NCI-H1930 (cell line): Measurements from ENCODE around the gene RPS3.

Experiments
- DNase-seq, 2 experiments: peaks; one replicate each; lab custom pipeline; 2025; lab: John Stamatoyannopoulos, UW

RPS3 gene

DNA sequence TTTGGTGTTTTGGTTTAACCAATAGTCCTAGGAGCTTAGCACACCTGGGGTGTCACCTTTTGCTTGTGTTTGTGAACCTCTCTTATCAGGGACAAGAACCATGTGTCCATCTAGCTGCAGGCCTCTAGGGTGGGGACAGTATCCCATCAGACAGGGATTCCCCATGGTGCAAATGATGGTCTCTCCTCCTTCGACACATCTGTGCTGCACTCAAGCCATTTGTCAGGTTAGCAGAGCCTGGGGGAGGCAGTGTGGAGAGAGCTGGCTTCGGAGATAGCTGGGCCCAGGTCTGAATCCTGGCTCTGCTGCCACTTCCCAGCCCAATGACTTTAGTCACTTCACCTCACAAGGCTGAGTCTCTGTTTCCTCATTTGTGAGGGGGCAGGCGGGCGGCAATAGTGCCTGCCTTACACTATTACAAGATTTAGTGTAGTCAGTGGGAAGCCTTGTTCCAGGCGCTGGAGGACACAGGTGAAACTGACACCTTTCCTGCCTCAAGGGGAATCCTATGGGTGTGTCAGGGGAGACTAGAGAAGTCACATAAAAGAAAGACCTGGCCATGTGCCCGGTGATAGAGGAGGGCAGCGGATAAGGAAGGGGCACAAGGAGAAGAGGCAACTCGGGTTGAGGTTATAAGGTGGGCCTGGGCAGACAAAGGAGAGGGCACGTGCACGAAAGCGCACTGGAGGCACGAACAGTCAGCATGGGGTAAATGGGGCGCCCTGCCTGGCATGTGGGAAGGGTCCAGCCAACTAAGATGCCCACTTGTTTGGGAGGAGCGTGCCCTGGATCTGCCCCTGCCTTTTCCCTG is 21.1 kb downstream of the RPS3 start:
- no peak for DNase-seq

DNA sequence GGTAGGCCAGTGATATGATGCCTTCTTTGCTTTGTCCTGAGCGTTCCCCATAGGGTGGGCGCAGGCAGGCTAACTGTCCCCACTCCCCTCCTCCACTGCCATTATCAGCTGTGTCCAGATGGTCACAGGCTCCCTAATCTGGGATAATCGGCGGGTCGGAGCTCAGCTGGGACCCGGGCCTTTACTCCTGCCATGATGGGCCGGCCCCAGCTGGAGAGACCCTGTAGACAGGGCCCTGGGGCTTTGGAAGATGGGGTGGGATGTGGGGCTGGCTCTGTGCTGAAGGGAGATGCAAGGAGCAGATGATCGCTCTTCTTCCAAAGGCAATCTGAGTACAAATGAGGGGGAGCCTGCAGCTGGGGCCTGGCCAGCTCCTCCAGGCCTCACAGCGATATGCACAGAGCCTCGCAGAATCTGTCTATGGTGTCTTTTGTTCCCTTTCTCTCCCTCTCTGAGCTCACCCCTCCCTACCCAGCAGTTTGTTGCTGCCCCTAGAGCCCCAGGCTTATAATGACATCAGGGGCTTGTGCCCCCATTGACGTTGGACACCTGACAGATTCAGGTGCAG is 21.8 kb downstream of the RPS3 start:
- DNase-seq: no peak

DNA sequence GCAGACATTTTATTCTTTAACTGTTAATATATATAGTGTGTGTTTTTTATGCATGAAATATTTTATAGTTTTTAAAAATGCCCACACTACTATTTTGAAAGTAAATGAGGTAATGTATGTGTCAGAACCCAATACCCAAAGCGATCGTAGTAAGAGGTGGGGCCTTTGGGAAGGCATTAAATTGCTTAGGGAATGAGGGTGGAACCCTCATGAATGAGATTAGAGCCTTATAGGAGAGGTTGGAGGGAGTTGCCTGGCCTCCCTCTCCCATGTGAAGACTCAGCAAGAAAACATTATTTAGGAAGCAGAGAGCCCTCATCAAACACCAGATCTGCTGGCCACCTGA is 22.6 kb downstream of the RPS3 start:
- no peak for DNase-seq

DNA sequence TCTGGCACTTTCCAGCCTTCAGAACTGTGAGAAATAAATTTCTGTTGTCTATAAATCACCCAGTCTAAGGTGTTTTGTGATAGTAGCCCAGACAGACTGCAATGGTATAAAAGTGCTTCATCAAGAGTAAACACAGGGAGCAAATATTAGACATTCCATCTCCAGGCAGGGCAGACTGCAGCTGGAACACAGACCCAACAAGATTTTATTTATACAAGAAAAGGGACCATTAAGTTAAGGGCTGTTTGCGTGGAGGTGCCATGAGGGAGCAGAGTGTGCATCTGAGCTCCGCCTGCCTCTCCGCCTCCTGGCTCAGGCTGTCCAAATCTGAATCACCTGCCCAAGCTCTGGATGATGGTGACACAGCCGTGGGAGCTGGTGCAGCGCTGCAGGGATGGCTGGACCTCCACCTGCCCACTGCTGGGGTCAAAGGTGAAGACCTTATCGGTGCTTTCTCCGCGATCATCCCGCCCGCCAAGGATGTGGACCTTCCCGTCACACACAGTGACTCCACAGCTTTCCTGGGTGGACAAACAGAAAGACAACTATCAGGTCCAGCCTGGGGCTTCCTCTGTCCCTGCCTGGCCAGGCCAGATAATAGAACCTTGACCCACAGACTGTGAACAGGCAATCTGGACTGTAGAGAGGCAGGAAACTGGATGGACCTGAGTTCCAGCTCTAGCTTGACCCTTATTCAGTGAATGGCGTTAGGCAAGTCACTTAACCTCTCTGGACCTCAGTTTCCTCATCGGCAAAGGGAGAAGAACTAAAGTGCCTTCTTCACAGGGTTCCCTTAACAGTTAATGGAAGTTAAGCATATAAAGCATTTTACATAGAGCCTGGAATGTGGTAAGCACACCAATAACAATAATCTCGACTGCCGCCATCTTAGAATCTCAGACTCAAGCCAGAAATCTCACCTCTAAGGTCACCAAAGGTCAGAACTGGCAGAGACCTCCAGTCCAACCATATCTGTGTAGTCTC is 23.2 kb downstream of the RPS3 start:
- no peak for DNase-seq

GRCh38 chr11:75423721-75424120 is 24.4 kb downstream of the RPS3 start:
- DNase-seq: no peak

DNA sequence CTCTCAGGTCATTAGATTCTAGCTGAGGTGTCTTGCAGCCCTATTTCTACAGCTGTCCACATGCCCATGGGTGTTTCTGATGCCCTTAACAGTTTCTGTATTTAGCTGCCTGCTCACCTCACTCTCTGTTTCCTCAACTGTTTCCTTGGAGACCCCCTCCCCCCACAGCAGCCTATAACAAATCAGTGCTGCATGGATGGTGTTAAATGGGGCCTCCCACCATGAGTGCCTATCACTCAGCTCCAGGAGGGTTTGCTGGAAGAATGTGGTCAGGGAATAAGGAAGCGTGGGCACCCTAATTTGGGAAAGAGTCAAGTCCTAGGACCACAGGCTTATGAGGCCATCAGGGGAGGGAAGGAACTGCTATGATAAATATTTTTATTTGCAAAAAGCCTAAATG is 25.1 kb downstream of the RPS3 start:
- DNase-seq: no peak

GRCh38 chr11:75425422-75425821 is 26.1 kb downstream of the RPS3 start:
- no peak for DNase-seq

GRCh38 chr11:75426720-75427086 is 27.4 kb downstream of the RPS3 start:
- DNase-seq: no peak

- DNase-seq: no peak
Observed at GRCh38 chr11:75427181-75427580, 27.9 kb downstream of the RPS3 start.

DNA sequence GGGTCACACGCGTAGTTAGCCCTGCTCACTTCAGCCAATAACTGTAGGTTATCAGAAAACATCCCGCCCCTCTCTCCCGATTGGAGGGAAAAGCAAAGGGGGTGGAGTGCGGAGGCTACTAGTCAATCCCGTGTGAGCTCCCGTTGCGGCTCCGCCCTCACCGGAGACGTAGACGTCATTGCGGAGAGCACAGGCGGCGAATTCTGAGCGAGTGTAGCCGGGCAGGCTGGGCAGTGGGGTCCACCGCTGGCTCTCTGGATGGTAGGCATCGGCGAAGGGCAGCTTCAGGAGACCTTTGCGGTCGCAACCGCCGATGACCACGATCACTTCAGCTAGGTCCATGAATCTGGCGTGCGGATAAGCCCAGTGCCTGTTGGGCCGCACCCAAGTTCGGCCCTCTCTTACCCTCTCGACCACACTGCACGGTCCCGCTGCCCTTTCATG is 29.0 kb downstream of the RPS3 start:
- no peak for DNase-seq

- DNase-seq: no peak
Observed at GRCh38 chr11:75428989-75429640, 29.8 kb downstream of the RPS3 start.

- DNase-seq: no peak
Observed at GRCh38 chr11:75429641-75429901, 30.3 kb downstream of the RPS3 start.

DNA sequence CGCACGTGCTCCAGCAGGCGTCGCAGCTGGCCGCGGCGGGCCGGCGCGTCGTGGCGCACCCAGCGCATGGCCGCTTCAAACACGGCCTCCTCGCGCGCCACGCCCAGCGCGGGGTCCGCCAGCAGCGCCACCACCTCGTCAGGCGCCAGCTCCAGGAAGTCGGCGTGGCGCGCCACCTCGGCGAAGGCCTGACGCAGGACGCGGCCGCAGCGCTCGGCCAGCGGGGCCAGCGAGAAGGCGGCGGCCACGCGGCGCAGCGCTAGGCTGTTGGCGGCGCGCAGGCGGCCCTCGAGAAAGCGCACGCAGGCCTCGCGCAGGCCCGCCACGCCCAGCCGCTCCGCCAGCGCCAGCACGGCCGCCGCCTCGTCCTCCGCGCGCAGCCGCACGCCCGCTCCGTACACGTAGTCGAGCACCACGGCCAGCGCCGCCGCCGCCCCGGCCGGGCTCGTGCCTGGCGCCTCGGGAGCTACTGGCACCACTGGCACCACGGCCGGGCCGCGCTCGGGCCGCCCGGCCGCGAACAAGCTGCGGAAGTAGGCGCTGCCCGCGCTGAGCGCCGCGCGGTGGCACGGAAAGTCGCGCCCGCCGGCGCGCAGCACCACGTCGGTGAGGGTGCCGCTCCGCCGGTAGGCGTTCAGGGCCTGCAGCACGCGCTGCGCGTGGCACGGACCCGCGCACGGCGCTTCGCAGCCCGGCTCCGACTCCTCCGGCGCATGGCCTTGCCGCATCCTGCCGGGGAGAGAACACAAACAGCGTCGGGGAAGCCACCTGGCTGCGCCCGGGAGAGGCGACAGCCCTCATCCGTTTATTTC is 30.8 kb downstream of the RPS3 start:
- DNase-seq: peak; percentile 84 to 90

DNA sequence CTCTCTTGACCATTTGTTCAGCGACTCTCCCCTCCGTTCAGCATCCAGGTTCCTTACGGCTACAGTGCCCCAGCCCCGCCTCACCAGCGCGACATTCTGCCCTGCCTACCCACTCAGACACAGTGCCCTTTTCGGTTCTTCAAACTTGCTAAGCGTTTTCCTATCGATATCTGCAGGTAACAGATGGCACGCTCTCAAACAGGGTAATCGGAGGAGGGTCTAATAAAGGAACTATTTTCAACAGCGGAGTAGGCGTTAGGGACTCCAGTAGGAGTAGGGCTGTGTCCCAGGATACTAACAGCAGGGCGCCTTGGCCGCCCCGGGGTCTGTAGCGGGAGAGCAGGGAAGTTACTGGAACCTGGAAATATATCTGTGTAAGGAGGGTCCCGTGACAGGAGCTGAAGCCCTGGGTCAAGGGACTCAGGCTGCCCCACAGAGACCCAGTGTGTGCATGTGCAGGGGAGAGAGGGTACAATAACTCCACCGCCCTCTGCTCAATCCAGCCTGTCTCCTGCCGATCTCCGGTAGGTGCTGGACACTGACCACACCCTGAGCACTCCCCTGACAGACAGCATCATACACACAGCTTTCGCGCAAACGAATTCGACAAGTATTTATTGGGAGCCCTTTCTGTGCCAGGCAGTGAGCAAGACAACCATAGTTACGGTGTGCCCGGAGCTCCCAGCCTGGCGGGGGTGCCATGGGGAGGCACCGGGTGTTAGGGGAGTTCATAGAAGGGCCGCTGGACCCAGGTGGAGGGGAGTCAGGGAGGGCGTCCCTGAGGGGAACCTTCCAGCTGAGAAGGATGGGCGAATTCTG is 31.6 kb downstream of the RPS3 start:
- no peak for DNase-seq

GRCh38 chr11:75431533-75432525 is 32.5 kb downstream of the RPS3 start:
- no peak for DNase-seq

DNA sequence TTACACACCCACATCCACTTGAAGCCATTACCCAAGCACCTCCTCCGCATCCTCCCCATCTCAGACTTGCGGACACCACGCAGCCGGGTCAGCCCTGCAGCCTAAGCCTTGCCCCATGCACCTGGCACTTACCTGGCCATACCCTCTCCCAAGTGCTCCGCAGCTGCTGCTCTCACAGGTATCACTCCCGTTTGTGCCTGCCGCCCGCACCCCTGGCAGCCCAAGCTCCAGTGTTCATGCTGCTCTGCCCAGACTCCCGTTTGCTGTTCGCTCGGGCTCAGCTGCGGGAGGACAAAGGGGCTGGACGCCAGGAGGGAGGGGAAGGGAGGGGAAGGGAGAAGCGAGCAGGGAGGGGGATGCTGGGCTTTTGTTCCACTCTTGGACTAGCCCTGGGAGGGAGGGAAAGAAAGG is 33.6 kb downstream of the RPS3 start, which contains the start of gene KLHL35:
TSS of gene KLHL35 (minus strand) at position 293 of the 411 bp plus-strand sequence. CDS start 2,574 bp downstream, outside the sequence.
- DNase-seq: no peak

DNA sequence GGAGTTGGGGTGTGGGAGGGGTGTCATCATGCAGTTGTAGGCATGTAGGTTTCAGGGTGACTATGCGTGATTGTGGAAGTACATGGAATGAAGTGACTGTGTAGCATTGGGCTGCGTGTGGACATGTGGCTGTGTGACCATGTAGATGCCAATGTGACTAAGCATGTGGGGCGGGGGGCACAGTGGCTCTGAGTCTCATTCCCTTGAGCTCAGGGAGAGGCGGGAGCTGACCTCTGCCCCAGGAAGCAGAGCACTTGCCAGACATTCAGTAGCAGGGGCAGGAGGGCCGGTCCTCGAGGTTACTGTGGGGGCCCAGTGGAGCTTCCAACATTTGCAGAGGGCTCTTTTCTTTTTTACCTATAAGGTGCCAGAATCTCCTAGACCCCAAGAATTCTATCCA is 34.1 kb downstream of the RPS3 start:
- no peak for DNase-seq

GRCh38 chr11:75434051-75434450 is 34.7 kb downstream of the RPS3 start:
- no peak for DNase-seq

- no peak for DNase-seq
Observed at GRCh38 chr11:75434886-75435570, 35.7 kb downstream of the RPS3 start.
